ENCODE measurements around the gene ADRA2A.

GRCh38 chr10:111072232-111072631 is 4.6 kb upstream of the ADRA2A start:
- TF ChIP-seq CTCF (conservative IDR thresholded peaks at IDR 0.05): no peak
- no peak for TF ChIP-seq ZFX (IDR thresholded peaks at IDR 0.05)

All from C4-2B (cell line).